Coronary artery (tissue), 2 donors: ENCODE data around the gene UMAD1.

Experiments used
- DNase-seq: peaks from one replicate; pipeline ENCODE4 v3.0.0-alpha.2; 2017; ENCODE audit warnings: low spot score
- H3K27ac ChIP-seq, 2 donors: fragments of 200-600 bp; sonication (generic); one replicate each; pipeline ENCODE4 v1.5.1; 2016 to 2019
- H3K4me3 ChIP-seq: fragments of 200-600 bp; sonication (generic); 2 replicates; pipeline ENCODE4 v1.5.1; 2016; ENCODE audit warnings: mild to moderate bottlenecking, moderate library complexity
- TF ChIP-seq, protein P1 (sequence below): fragments of 200-600 bp; sonication (generic); IDR thresholded peaks from one replicate; pipeline ENCODE4 v1.5.1; 2019; ENCODE audit warnings: antibody characterized with exemption

UMAD1 gene

GRCh38 chr7:7857143-7857583 is 216.6 kb downstream of the UMAD1 start:
- no peak for DNase-seq
- TF ChIP-seq, protein P1, sequence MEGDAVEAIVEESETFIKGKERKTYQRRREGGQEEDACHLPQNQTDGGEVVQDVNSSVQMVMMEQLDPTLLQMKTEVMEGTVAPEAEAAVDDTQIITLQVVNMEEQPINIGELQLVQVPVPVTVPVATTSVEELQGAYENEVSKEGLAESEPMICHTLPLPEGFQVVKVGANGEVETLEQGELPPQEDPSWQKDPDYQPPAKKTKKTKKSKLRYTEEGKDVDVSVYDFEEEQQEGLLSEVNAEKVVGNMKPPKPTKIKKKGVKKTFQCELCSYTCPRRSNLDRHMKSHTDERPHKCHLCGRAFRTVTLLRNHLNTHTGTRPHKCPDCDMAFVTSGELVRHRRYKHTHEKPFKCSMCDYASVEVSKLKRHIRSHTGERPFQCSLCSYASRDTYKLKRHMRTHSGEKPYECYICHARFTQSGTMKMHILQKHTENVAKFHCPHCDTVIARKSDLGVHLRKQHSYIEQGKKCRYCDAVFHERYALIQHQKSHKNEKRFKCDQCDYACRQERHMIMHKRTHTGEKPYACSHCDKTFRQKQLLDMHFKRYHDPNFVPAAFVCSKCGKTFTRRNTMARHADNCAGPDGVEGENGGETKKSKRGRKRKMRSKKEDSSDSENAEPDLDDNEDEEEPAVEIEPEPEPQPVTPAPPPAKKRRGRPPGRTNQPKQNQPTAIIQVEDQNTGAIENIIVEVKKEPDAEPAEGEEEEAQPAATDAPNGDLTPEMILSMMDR: no peak
- Histone ChIP-seq H3K27ac (no peak overlapping the region), H3K4me3 (no peak overlapping the region)

DNA sequence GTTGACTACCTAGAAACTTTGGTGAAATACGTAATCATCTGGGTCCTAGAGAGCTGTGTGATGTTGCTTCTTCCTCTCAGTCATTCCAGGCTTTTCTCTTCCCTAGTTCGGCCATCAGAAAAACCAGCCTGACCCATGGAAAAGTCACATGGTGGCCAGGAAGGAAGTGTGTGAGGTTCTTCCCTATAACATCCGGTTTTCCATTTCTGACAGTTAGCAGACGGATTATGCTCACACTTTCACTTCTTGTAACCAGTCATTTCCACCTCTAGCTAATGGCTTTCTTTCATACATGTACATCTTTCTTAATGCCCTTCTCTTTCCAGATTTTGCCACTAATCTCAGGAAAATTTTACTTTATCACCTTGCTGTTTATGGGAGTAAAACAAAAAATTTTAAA is 218.0 kb downstream of the UMAD1 start:
- Histone ChIP-seq H3K4me3 (no peak overlapping the region), H3K27ac (no peak overlapping the region)
- TF ChIP-seq, protein P1: no peak
- no peak for DNase-seq

DNA sequence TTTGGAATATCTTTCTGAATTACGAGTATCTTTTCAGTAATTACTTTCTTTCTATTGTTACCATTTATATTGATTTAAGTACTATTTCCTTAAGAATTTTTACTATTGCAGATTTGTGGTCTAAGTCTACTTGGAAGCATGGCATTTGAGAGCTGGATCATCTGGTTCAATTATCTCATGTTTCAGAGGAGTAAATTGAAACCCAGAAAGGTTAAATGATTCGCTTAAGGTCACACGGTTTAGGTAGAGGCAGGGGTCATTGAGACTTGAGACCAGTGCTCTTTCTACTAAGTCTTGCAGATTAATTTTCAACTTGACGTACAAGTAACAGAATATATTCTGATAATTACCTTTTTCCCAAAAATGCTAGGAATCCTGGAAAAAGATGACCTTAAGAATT is 218.9 kb downstream of the UMAD1 start:
- TF ChIP-seq, protein P1: no peak
- no peak overlapping the region for H3K27ac ChIP-seq
- no peak for DNase-seq
- H3K4me3 ChIP-seq: no peak overlapping the region

- Histone ChIP-seq H3K4me3 (no peak overlapping the region), H3K27ac (no peak overlapping the region)
- no peak for DNase-seq
- TF ChIP-seq, protein P1: no peak
Observed at GRCh38 chr7:7861211-7861633, 220.7 kb downstream of the UMAD1 start.

- Histone ChIP-seq H3K27ac (no peak overlapping the region), H3K4me3 (no peak overlapping the region)
- no peak for DNase-seq
- TF ChIP-seq, protein P1: no peak
Observed at GRCh38 chr7:7862393-7862792, 221.8 kb downstream of the UMAD1 start.

- H3K4me3 ChIP-seq: no peak overlapping the region
- H3K27ac ChIP-seq: peak overlapping the region in 1 of 2 donors; percentile 16
- no peak for DNase-seq
- TF ChIP-seq, protein P1: no peak
Observed at GRCh38 chr7:7867846-7868571, 227.5 kb downstream of the UMAD1 start.

DNA sequence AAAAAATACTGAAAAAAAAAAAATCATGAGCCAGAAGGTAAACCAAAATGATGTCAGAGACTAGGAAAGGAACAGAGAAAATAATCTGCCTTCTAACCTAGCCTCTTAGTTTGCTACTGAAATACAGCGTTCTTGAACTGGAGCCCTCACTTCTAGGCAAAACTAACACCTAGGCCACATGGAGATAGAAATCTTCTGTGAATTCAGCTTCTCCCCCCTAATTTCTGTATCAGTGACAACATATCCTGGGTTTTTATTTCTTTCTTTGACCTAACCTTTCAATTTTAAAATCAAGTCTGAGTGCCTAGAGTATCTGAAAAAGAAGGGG is 228.0 kb downstream of the UMAD1 start:
- Histone ChIP-seq H3K4me3 (no peak overlapping the region), H3K27ac (no peak overlapping the region)
- no peak for DNase-seq
- TF ChIP-seq, protein P1: no peak
